ENCODE results near the gene VPS18.

VPS18 gene

DNA sequence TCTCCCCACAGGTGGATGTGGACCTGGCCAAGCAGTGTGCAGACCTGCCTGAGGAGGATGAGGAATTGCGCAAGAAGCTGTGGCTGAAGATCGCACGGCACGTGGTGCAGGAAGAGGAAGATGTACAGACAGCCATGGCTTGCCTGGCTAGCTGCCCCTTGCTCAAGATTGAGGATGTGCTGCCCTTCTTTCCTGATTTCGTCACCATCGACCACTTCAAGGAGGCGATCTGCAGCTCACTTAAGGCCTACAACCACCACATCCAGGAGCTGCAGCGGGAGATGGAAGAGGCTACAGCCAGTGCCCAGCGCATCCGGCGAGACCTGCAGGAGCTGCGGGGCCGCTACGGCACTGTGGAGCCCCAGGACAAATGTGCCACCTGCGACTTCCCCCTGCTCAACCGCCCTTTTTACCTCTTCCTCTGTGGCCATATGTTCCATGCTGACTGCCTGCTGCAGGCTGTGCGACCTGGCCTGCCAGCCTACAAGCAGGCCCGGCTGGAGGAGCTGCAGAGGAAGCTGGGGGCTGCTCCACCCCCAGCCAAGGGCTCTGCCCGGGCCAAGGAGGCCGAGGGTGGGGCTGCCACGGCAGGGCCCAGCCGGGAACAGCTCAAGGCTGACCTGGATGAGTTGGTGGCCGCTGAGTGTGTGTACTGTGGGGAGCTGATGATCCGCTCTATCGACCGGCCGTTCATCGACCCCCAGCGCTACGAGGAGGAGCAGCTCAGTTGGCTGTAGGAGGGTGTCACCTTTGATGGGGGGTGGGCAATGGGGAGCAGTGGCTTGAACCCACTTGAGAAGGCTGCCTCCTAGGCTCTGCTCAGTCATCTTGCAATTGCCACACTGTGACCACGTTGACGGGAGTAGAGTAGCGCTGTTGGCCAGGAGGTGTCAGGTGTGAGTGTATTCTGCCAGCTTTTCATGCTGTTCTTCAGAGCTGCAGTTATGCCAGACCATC is 8.6 kb downstream of the VPS18 start:
- peak; percentile 99 to 100 for DNase-seq

DNA sequence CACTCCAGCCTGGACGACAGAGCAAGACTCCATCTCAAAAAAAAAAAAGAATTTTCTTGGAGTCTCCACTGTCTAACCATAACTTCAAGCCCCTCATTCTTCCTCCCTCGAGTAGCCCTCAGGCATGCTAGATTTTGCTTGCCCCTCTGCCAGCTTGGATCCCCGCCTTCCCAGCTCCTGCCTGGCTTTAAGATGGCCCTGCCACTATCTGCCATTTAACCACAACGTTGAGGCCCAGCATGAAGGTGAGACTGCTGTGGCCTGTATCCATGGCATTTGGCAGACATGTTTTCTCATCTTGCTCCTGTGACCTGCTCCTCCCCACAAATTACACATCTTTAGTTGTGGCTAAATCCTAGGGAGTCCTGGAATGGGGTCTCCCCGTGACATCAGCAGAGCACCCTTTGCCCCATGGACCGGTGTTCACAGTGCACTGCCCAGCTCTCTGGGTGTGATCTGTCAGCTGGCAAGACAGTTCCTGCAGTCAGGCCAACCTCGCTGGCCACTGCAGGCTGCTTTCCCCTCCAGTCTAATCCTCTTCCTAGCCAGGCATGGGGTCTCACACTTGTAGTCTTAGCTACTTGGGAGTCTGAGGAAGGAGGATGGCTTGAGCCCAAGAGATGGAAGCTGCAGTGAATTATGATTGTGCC is 10.4 kb downstream of the VPS18 start:
- DNase-seq: no peak

DNA sequence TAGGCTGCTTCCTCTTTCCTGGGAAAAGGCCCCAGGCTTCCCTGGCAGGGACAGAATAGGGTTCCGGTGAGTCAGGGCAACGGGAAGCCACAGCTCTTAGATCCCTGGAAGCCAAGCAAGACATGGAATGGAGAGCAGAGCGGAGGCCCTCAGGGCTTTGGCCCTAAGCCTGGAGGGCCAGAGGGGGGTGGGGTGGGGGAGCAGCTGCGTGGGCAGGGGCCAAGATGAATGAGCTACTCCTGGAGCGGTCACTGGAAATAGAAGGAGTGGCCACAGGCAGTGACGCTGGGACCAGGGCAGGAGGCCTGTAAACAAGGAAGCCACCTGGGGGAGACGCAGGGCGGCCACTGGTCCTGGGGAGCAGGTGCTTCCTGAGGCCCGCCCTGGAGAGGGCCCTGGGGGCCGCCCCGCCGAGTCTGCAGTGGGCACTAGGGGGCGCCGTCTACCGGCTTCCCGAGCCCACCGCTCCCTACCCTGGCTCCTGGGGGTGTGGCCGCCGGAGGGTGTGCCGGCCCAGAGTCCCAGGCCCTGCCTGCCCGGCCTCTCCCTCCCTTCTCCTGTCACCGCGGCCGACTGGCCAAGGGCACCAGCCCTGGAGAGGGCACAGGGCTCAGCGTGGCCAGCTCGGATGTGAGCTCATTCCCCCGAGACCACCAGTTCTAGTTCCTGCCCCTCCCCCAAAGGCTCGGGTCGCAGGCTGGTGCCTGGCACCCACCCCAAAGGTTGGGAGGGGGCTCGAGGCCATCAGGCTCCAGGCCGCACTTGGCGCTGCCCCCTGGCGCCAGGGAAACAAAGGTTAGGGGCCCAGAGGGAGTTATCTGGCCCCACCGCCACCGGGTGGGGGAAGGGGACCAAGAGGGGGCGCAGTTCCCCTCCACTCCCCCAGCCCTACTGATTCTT is 12.1 kb downstream of the VPS18 start:
- peak; percentile 21 to 44 for DNase-seq

DNA sequence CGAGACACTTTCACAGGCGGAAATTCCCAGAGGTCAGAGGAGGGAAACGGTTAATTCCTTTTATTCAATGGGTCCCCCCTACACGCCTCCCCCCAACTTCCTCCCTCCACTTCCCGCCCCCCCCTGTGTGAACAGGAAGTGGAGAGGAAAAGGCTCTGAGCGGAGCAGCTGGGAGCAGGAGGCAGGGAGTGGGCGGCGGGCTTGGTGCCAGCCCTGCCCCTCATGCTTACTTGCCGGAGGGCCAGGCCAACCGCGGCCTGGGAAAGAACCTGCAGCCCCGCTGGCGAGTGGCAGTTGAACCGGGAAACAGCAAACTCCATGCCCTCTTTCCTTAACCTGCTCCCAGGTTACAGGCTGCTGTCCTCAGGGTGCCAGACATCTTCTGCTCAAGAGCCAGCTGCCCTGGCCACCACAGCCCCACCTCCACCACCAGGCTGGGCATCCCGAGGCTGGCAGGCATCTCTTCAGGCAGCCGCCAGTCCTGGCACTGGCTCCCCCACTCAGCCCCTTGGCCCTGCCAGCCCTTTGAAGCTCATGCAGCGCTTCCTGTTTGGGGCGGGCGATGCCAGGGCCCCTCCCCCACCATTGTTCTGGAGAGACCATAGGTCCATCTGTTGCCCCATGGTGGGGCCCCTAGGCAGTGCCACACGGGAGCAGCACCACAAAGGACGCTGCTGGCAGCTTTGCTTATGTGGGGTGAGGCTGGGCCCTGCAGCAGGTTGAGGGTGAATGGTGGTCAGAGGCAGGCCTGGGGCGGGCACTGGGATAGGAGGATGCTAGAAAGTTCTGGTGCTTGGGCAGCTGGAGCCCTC is 12.9 kb downstream of the VPS18 start:
- no peak for DNase-seq

DNA sequence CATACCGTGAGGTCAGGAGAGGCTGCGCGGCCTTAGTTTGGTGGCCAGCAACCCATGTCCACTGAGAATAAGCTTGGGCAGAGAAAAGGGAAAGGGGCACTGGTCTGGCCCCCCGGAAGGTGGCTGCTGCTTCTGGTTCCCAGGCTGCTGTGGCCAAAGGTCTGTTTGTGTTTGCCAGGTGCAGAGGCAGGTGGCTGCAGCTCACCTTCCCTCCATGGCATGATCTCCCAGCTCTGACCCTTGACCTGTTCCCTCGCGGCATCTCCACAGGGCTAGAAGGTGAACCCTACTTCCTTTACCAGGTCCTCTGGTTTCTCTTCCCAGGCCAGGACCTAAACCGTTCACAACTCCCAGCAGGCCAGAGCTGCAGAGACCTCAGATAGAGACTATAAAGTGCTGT is 13.8 kb downstream of the VPS18 start:
- DNase-seq: no peak

DNA sequence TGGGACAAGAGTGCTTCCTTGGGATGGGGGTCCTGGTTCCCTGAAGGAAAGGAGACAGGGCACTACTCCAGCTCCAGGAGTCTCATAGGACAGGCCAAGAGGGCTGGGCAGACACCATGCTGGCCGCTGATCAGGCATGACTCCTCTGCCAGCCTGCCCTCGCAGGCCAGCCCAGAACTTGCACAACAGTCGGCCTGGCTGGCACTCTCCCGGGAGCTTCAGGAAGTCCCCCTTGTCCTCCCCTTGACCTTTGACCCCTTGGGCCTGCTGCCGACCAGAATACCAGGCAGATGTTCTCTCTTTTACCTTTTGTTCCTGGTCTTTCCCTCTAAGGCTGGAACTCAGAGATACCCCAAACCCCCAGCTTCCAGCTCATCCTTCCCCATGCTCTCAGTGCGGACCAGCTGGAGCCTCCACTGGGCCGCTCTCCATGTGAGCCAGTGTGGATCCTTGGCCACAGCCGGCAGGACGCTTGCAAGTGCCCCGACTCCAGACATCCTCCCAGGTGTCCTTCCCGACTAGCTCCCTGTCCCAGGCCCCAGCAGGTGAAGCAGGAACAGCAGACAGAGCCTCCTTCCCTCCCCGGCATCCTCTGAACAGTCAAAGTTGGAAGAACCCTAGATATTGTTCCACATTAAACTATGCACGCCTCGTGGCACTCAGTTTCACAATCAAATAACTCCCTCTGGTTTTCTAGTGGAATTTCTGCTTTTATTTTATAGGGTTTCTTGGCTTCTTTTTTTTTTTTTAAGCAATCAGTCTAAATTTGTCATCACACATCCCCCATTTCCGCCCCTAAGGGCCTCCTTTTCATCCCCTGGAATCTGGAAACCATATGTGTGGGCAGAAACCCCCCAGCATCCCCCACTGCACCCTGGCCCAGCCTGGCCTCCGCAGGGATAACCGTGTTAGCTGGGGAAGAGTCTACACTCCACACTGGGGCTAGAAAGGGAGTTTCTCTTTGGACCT is 15.7 kb downstream of the VPS18 start:
- peak; percentile 31 to 40 for DNase-seq

DNA sequence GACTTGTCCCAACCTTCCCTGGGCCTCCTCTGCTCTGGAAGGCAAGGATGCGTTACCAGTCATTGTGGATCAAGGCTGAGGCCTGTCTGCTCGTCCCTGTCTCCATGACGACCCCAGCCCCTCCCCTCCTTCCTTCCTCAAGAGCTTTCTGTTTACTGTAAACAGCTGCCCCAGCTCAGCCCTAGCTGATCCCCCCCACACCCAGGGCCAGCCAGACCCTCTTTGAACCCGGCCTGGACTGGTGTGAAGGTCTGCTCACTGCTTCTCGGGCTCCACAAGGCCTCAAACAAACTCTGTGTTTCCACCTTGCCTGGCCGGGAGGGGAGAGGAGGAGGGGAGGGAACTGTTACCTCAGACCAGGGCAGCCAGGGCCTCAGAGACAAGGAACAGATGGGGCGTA is 16.9 kb downstream of the VPS18 start:
- DNase-seq: no peak

DNA sequence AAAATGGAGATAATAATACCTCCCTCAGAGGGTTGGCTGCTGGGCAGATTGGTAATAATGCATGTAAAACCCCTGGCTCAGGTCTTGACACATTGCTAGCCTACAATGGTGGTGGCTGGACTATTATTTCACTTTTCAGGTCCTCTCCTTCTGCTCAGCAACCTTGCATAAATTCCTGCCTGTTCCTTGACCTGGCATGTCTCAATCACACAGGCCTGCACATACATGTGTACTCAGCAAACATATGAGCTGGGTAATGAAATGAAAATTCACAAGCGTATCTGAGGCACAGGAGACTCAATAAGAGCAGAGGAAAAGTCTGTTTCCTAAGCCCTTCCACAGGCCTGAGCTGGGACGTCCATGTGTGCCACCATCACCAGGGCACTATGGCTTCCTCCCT is 17.4 kb downstream of the VPS18 start:
- DNase-seq: no peak

DNA sequence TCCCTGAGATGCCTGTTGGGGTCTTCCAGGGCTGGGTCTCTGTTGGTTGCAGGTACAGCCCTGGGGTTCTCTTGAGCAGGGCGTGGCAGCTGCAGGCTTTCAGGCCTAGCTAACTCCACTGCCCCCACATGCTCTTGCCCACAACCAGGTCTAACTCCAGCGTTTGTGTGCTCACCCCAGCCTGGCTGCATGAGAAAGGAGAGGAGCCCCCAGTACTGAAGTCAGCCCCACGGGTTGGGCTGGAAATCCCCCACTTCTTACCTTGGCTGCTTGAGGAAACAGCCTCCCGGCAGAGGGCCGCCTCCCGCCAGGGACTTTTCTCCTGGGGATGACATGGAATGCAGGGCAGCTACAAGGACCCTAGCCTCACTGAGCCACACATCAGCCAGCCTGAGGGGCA is 18.2 kb downstream of the VPS18 start:
- DNase-seq: no peak

DNA sequence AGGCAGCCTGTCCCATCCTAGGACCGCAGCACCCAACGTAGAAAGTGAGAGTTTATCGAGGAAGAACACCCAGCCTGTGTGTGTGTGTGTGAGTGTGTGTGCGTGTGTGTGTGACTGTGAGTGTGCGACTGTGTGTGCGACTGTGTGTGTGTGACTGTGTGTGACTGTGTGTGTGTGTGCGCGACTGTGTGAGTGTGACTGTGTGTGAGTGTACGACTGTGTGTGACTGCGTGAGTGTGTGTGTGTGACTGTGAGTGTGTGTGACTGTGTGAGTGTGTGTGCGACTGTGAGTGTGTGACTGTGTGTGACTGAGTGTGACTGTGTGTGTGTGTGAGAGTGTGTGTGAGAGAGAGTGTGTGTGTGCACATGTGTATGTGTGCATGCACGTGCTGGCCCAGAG is 19.8 kb downstream of the VPS18 start:
- no peak for DNase-seq

DNA sequence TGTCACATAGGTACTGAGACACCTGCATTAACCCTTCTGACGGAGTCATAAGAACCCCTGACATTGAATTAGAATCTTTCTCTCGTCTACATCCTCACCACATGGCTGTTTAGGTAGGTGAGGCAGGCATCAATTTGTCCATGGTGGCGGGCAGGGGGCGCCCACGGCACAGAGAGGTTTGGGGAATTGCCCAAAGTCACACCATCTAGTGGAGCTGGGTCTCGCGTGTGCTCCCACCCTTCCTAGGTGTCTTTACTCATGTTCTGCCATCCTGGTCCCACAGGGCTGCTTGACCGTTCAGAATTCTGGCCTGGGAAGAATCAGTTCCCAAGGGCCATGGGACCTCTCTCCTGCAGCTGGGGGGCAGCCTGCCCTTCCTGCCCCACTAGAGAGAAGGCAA is 20.2 kb downstream of the VPS18 start:
- no peak for DNase-seq

DNA sequence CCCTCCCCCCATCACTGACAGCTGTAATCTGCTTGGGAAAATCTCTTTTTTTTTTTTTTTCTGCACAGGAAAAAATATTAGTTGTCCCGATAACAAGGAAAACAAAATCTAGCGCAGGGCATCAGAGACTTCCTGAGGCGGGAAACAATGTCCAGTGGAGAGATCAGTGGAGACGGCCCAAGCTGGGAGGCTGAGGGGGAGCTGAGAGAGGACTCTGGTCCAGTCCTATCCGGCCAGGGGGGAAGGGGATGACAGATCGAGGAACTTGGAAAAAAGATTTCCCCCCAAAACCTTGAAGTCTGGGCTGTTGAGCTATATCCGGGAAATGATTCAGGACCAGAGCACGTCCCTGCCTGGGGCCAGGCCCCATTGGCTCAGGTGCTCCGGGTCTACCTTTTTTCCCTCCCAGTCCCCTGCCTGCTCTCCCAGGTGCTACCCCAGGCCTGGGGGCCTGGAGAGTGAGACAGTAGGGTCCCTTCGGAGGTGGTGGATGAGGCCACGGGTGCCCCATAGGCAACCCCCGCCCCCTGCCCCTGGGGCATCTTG is 20.9 kb downstream of the VPS18 start:
- no peak for DNase-seq

DNA sequence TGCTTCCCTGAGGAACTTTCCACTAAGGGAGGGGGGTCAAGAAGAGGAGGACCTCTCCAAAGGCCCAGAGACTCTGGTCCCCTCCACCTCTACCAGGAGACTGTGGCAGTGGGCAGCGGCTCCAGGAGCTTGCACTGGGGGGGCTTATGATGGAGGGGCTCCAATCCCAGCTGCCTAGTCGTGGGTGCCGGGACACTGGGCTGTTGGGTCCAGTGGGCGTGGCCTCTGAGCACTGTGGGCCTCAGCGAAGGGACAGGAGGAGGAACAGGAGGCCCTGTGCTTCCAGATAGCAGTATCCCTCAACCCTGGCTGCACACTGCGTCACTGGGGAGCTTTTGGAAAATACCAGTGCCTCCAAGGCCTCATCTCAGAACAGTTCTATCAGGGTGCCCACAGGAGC is 21.4 kb downstream of the VPS18 start:
- DNase-seq: no peak

DNA sequence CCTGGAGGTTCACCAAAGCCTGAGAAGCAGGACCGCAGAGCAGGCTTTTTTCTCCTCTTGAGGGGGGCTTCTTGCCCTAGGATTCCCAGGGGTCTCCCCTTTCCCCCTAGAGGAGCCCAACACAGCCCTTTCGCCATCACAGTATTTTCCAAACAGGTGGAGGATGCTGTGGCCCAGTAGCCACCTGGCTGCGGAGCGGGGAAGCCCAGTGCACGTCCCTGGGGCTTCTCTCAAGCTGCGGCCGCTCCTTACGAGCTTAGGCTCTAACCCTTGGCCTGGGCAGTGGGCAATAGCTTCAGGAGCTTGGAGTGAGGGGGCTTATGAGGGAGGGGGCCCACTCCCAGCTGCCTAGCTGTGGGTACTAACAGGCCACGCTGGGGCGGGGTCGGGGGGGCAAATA is 23.3 kb downstream of the VPS18 start:
- DNase-seq: no peak

DNA sequence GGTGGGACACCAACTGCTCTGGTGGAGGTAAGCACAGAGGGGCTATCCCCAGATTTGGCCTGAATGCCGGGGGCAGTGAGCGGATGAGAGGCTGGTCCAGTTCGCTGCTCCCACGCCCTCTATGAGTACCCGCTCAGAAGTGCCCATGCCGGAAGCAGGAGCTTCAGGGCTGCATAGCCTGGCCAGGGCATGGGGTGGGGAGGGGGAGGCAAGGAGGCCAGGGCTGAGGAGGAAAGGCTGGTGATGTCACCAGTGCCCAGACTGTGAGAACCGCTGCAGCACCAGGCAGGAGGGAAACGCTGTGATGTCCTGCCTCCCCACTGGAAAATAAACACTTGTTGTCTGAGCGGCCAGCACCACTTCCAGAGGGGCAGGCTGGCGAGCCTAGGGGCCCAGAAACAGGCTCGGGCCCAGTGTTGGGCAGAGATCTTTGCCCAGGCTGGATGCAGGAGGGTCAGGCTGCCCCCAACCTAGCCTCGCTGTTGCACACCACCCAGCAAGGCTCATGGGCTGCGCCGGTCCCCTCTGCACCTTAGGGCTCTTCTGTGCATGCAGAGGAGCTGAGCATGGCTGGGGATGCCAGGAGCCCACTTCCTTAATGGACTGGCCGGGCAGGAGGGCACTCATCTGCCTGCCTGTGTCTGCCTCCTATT is 24.0 kb downstream of the VPS18 start:
- DNase-seq: no peak

DNA sequence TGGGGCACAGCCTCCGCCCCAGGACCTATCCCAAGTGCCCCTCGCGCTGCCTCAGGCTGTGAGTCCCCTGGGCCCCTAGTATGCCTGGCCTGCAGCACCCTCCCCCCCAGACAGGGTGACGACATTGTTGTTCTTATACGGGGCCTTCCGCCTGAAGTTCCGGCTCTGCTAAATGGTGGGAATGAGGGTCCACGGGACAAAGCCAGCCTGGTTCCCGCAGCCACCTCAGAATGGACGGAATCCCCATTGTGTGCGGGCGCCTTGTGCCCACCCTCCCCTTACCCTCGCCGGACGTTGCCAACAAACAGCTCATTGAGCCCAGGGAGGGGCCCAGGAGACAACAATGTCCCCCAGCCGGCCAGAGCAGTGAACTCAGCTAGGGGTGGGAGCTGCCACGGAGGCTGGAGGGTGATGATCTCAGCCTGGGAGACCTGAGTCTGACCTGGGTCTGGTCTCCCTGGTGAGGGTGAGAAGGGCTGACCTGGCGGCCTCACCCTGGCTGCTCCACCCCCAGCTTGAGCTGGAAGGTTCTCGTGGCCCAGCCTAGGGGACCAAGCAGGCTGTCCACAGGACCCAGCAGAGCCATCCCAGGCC is 24.6 kb downstream of the VPS18 start:
- no peak for DNase-seq

DNA sequence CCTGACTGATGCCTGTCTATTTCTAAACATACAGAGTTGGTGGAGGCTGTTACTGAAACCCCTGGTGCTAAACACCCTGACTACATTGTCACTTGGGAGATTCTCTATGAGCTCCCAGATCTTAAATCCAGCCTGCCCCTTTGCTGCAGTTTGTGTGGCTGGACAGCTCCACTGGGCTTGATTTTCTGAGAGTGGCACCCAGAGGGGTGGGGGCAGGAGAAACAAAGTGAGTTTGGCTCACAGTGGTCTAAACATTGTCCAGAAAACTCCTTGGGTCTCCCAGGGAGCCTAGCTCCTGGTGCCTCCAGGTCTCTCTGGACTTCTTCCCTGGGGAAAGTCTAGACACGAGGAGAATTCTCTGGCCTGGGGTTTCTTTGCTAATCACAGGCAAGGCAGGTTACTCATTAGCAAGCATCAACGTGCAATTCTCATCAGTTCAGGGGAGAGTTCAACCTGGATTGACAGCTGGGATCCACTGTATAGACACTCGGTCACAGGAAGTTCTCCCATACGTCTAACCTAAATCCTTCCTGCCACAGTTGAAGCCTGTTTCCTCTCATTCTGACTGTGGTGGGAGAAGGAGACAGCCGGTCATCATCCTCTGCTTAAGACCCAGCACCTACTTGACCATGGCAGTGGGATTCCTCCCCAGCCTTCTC is 27.8 kb downstream of the VPS18 start:
- no peak for DNase-seq

DNA sequence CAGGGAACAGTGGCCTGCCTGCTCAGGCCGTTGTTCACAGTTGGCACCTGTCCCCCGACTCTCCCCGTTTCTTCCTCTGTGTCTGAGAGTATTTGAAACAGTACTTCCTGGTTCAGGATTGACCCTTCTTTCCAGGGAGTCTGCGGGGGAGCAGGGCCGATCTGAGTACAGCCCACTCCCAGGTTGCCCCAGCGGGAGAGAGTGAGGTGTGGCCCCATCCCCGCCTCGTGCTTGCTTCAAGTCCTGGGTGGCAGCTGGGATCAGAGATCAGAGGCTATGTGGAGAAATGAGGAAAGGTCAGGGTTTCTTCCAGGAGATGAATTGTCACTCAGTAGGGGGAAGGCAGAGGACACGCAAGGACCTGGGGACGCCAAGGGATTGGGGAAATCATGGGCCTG is 28.4 kb downstream of the VPS18 start:
- DNase-seq: no peak

DNA sequence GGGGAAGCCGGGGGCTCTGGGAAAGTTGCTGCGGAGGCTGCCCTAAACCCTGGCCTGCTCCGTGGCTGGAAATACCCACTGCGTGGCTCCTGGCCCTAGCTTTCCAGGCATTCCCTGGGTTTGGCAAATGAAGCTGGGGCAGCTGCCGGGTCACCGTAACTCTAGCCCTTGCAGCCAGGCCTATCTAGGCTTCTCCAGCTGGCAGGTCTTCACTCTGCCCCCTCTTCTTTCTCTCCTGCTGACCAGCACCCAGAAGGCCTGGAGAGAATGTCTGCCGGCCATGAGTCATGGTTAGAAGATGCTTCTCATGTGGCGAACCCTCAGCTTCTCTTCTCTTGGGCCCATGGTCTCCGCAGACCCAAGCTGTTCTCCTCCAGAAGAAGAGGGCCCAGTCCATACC is 29.3 kb downstream of the VPS18 start:
- no peak for DNase-seq

DNA sequence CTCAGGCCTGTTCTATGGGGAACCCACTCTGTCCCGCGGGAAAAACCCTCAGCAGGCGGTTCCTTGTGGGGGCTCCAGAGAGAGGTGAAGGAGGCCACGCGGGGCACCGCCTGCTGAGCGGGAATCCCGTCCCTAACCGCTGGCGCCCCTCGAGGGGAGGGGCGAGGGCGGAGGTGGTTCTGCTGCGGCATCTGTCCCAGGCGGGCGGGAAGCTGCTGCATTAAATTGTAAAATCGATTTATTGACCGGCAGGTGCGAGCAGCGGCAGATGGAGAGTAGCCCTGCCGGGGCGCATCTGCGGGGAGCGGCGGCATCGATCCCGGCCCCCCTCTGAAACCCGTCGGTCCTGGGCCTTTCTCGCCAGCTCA is 31.2 kb downstream of the VPS18 start:
- no peak for DNase-seq

Data from AML-193 (cell line).